ENCODE results near the gene KIRREL1.

The KIRREL1 gene

DNA sequence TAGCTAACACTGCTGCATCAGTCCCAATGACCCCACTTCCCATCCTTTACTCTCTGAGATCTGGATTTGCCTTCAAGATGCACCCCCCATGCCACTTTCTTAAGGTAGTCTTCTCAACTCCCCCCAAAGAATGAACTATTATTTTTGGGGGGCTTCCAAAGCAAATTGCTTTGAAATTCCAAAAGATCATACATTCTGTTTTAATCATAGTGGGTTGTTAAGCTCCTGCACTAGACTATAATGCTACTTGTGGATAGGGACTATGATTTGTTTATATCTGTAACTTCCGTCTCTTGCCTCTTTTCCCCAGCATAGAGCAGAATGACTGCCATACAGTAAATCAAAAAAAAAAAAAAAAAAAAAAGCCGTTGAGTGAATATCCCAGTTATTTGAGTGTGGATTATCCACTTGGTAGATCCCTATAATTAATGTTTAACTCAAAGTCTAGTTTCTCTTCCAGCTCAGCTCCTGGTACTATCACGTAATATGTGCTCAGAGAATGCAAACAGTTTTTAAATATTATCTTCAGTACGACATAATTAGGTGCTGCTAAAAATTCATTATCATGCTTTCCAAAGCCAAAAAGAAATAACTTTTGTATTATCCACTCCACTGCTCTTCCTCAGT, 26.9 kb downstream of the KIRREL1 start:
- no peak overlapping the region for H3K4me3 ChIP-seq (ENCODE audit: low read depth, low read length)
- TF ChIP-seq, protein P1, sequence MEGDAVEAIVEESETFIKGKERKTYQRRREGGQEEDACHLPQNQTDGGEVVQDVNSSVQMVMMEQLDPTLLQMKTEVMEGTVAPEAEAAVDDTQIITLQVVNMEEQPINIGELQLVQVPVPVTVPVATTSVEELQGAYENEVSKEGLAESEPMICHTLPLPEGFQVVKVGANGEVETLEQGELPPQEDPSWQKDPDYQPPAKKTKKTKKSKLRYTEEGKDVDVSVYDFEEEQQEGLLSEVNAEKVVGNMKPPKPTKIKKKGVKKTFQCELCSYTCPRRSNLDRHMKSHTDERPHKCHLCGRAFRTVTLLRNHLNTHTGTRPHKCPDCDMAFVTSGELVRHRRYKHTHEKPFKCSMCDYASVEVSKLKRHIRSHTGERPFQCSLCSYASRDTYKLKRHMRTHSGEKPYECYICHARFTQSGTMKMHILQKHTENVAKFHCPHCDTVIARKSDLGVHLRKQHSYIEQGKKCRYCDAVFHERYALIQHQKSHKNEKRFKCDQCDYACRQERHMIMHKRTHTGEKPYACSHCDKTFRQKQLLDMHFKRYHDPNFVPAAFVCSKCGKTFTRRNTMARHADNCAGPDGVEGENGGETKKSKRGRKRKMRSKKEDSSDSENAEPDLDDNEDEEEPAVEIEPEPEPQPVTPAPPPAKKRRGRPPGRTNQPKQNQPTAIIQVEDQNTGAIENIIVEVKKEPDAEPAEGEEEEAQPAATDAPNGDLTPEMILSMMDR (IDR thresholded peaks at IDR 0.05; ENCODE audit: insufficient read depth, low read depth, low read length, missing control alignments): no peak
- DNase-seq (ENCODE audit: low read depth): no peak

DNA sequence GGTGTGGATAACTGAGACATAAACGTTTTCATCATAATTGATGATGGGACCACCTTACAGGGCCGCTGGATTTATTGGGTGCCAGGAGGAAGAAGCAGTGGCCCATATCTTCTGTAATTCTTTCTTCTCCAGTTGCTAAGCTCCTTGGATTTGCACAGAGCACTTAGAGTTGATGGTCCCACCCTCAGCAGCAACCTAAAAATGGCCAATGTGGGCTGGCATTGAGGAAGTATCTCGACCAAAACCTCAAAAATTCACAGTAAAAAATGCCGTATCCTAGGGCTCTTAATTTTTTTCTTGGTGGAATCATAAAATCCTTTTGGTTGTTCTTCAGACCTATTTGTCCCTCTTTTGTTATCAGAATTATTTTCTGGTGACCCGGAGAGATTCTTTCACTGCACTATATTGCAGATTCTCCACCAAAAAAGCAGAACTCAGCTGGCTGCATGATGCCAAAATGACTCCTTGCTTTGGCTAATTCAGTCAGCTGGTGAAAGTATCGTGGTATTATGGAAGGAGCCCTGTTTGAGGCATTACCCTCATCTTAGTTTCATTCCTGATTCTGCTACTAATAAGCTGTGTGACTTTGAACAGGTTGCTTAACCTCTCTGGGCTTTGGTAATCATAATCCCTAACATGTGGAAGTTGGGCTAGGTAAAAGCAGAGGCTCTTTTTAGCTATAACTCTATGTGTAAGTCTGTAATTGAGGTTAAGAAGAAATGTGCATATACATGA, 27.6 kb downstream of the KIRREL1 start:
- TF ChIP-seq, protein P1 (IDR thresholded peaks at IDR 0.05; ENCODE audit: insufficient read depth, low read depth, low read length, missing control alignments): no peak
- no peak overlapping the region for H3K4me3 ChIP-seq (ENCODE audit: low read depth, low read length)
- no peak for DNase-seq (ENCODE audit: low read depth)

DNA sequence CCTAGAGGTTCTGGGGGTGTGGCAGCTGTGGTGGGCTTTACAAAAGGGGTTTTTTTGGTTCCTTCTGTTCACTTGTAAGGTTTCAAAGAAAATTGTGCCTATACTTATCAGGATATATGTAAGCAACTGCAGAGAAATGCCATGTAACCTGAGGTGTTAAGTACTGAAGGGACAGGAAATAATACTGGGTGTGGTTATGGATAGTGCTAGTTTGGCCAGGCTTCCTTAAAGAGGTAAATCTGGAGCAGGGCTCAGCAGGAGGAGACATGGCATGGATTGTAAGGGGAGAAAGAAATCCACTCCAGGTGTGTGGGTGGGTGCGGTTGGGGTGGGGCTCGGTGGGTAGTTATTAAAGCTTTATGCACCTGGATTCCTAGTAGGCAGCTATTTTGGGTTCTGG, 28.3 kb downstream of the KIRREL1 start:
- TF ChIP-seq, protein P1 (IDR thresholded peaks at IDR 0.05; ENCODE audit: insufficient read depth, low read depth, low read length, missing control alignments): no peak
- no peak for DNase-seq (ENCODE audit: low read depth)
- no peak overlapping the region for H3K4me3 ChIP-seq (ENCODE audit: low read depth, low read length)

DNA sequence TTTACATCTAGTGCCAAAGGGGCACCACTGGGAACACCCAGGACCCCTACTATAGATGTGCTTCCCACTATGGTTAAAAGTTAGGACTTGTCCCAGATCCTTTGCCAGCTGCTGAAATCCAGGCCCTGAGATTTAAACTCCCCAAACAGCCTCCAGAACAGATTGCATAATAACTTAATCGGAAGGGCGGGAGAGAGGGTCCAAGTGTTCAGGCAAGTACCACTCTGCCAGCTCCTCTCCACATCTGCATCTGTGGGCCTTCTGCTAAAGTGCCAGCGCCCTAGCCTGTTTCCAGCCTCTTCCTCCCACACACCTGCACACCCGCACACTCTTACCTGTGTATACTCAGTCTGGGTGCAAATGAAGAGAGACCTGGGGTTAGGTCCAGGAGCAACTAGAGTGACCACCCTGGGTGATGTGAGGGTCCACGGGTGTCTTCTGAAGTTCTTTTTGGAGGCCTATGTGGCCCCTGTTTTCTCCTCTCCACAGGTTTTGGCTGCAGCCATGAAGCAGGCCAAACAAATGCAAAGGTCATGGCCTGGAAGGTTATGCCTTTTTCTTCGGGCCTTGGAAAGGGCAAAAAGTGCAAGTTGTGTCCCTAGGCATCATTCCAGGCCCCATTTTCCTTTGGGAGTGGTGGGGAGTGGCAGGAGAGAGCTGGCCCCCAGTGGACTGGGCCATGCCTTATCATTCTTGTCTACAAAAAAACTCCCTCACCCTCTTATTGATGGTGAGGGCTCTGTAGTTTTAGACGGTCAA, 29.3 kb downstream of the KIRREL1 start:
- TF ChIP-seq, protein P1 (IDR thresholded peaks at IDR 0.05; ENCODE audit: insufficient read depth, low read depth, low read length, missing control alignments): no peak
- no peak overlapping the region for H3K4me3 ChIP-seq (ENCODE audit: low read depth, low read length)
- no peak for DNase-seq (ENCODE audit: low read depth)

DNA sequence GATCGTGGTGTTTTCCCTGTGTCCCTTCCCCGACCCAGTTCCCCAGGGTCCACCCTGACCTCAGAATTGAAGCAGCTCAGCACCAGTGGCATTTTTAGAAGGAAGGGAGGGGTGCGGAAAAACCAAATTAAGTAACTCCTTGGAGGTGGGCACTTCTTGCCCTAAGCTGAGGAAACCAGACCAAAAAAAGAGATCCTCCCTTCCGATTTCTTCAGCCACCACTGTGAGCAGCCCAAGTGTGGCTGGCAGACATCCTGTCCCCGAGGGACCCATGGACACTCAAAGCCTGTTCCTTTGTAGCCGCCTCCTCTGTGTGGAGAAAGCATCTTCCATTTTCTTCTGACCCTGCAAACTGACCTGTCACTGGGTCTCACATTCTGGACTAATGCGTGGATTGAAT, 31.3 kb downstream of the KIRREL1 start:
- no peak for DNase-seq (ENCODE audit: low read depth)
- TF ChIP-seq, protein P1 (IDR thresholded peaks at IDR 0.05; ENCODE audit: insufficient read depth, low read depth, low read length, missing control alignments): no peak
- H3K4me3 ChIP-seq (ENCODE audit: low read depth, low read length): no peak overlapping the region

DNA sequence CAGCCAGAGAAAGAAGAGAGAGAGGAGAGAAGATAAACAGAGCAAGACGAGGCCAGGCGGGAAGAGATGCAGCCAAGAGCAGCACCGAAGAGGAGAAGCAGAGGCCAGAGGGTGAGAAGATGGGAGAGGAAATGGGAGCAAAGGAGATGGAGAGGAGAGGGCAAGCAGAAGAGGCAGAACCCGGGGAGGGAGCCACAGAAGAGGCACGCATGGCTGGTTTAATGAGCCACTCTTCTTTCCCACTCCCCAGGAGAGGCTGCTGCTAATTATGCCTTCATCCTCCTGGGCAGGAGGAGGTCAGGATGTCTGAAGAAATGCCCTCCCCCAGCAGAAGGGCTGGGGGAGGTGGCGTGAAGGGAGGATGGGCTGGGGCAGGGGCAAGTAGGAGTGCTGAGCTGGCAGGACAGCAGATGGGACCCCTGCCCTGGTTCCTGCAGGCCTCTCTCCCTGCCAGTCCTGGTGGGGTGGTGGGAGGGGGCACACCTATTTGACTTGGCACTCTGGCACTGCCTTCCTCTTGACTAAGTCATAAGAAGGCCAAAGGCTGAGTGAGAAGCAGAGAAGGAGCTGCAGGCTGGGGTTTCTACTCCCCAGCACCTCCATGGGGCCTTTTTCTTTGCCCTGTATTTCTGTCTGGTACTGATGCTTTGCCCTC, 32.3 kb downstream of the KIRREL1 start:
- DNase-seq (ENCODE audit: low read depth): no peak
- H3K4me3 ChIP-seq (ENCODE audit: low read depth, low read length): no peak overlapping the region
- TF ChIP-seq, protein P1 (IDR thresholded peaks at IDR 0.05; ENCODE audit: insufficient read depth, low read depth, low read length, missing control alignments): no peak

All from GM12865 (cell line).